ENCODE results near the gene CD40LG.

- TF ChIP-seq, protein P1, sequence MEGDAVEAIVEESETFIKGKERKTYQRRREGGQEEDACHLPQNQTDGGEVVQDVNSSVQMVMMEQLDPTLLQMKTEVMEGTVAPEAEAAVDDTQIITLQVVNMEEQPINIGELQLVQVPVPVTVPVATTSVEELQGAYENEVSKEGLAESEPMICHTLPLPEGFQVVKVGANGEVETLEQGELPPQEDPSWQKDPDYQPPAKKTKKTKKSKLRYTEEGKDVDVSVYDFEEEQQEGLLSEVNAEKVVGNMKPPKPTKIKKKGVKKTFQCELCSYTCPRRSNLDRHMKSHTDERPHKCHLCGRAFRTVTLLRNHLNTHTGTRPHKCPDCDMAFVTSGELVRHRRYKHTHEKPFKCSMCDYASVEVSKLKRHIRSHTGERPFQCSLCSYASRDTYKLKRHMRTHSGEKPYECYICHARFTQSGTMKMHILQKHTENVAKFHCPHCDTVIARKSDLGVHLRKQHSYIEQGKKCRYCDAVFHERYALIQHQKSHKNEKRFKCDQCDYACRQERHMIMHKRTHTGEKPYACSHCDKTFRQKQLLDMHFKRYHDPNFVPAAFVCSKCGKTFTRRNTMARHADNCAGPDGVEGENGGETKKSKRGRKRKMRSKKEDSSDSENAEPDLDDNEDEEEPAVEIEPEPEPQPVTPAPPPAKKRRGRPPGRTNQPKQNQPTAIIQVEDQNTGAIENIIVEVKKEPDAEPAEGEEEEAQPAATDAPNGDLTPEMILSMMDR (IDR thresholded peaks at IDR 0.05) = no peak
- no peak for TF ChIP-seq POLR2A (IDR thresholded peaks at IDR 0.05)
Observed at GRCh38 chrX:136626237-136626636, 21.7 kb upstream of the CD40LG start.
